ENCODE data around the gene PRAMEF17.
"Not testable (repeated sequence)": the region's sequence is repeated elsewhere in the genome, so short reads cannot be mapped to it uniquely, and the experiment has no call there.

Gene PRAMEF17

GRCh38 chr1:13389332-13389731 is at the start of gene PRAMEF17:
Gene PRAMEF17, plus strand, starts transcription at chr1:13389632. Its CDS starts 26 bp downstream, at chr1:13389658.
- CTCF ChIA-PET; DNase-seq (ENCODE audit: extremely low spot score); POLR2A ChIA-PET: not testable (repeated sequence)

DNA sequence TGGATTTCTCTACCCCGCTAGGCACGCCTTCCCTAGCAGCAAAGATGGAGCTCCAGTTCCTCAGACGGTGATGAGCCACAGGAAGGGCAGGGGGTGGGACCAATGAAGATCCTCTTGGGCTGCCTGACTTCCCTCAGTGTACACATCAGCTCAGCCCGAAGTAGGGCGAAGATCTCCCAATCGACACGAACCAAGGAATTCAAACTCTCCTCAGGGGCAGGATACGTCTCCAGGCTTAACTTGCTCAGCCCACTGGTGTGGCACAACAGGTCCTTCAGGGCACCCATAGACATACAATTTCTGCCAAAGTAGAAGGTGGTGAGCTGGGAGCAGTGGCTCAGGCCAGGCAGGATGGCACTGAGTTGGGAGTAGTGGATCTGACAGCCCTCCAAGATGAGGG is 46.9 kb upstream of the PRAMEF17 start:
- DNase-seq (ENCODE audit: extremely low spot score); CTCF ChIA-PET; POLR2A ChIA-PET: not testable (repeated sequence)

- DNase-seq (ENCODE audit: extremely low spot score); POLR2A ChIA-PET; CTCF ChIA-PET: not testable (repeated sequence)
Observed at GRCh38 chr1:13347034-13347433, 42.4 kb upstream of the PRAMEF17 start, which contains the start of gene PRAMEF14. Gene PRAMEF14, minus strand, starts transcription at chr1:13347134. Its CDS starts 1,820 bp downstream, at chr1:13345314.

- DNase-seq (ENCODE audit: extremely low spot score); CTCF ChIA-PET; POLR2A ChIA-PET: not testable (repeated sequence)
Observed at GRCh38 chr1:13353476-13353875, 36.0 kb upstream of the PRAMEF17 start.

DNA sequence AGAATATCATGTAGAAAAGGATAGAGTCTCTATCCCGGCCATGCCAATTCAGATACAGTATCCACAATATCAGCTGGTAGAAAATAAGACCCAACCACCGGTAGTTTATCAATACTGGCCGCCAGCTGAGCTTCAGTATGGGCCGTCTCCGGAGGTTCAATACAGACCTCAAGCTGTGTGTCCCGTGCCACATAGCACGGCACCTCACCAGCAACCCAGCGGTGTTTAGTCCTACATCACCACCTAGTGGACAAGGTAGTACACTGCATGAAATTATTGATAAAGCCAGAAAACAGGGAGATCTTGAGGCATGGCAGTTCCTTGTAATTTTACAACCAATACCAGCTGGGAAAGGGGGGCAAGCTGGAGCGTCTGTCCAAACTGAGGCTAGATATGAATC is 35.0 kb upstream of the PRAMEF17 start:
- CTCF ChIA-PET; POLR2A ChIA-PET; DNase-seq (ENCODE audit: extremely low spot score): not testable (repeated sequence)

DNA sequence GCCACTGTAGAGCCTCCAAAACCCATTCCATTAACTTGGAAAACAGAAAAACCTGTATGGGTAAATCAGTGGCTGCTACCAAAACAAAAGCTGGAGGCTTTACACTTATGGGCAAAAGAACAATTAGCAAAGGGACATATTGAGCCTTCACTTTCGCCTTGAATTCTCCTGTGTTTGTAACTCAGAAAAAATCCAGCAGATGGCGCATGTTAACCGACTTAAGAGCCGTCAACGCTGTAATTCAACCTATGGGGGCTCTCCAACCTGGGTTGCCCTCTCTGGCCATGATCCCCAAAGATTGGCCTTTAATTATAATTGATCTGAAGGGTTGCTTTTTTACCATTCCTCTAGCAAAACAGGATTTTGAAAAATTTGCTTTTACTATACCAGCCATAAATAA is 32.7 kb upstream of the PRAMEF17 start:
- POLR2A ChIA-PET; DNase-seq (ENCODE audit: extremely low spot score); CTCF ChIA-PET: not testable (repeated sequence)

GRCh38 chr1:13362364-13362763 is 27.1 kb upstream of the PRAMEF17 start:
- CTCF ChIA-PET; DNase-seq (ENCODE audit: extremely low spot score); POLR2A ChIA-PET: not testable (repeated sequence)

DNA sequence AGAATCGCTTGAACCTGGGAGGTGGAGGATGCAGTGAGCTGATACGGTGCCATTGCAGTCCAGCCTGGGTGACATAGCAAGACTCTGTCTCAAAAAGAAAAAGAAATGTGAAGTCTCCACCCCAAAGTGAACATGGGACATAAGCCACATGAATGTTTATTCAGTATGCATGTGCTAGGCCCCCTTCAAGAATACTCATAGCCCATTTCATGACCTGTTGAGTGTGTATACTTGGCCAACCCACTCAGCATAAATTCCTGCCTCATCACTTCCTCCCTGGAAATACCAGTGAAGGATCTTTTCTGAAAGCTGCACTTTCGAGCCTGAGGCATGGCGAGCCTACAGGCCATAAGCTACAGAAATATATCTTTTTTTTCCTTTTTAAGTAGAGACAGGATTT is 24.5 kb upstream of the PRAMEF17 start:
- DNase-seq (ENCODE audit: extremely low spot score); POLR2A ChIA-PET; CTCF ChIA-PET: not testable (repeated sequence)

- DNase-seq (ENCODE audit: extremely low spot score); POLR2A ChIA-PET; CTCF ChIA-PET: not testable (repeated sequence)
Observed at GRCh38 chr1:13366536-13366935, 22.9 kb upstream of the PRAMEF17 start.

GRCh38 chr1:13368544-13368943 is 20.9 kb upstream of the PRAMEF17 start:
- POLR2A ChIA-PET, CTCF ChIA-PET: not testable (repeated sequence)
- peak; percentile 27 for DNase-seq (ENCODE audit: extremely low spot score)

DNA sequence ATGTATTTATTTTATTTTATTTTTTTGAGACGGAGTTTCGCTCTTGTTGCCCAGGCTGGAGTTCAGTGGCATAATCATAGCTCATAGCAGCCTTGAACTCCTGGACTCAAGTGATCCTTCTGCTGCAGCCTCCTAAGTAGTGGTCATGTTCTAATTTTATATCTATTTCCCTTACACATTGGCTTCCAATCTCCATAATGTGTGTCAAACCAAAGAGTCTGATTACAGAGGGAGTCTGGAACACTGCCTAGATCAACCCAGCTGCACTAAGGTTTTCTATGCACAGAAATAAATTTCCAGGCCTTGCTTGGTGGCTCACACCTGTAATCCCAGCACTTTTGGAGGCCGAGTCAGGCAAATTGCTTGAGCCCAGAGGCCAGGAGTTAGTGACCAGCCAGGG is 10.4 kb upstream of the PRAMEF17 start:
- POLR2A ChIA-PET; CTCF ChIA-PET; DNase-seq (ENCODE audit: extremely low spot score): not testable (repeated sequence)

- DNase-seq (ENCODE audit: extremely low spot score); CTCF ChIA-PET; POLR2A ChIA-PET: not testable (repeated sequence)
Observed at GRCh38 chr1:13380380-13380779, 9.1 kb upstream of the PRAMEF17 start.

DNA sequence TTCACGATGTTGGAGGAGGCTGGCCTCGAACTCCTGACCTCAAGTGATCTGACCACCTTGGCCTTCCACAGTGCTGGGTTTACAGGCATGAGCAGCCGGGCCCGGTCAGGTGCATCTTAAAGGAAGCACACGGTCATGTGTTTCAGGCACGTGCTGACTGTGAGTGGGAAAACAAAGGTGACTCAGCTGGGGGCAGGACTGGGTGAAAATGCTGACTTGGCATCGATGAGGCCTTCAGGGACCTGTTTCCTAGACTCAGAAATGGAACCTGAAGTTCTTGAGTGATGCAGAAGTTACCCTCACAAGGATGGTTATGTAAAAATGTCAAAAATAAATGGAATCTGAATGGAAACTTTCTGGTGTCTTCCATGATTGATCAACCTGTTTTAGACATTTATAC is 3.6 kb downstream of the PRAMEF17 start:
- POLR2A ChIA-PET; CTCF ChIA-PET; DNase-seq (ENCODE audit: extremely low spot score): not testable (repeated sequence)
- TF ChIP-seq L3MBTL2 (conservative IDR thresholded peaks at IDR 0.05): 0 out of 2 replicates have a peak, but pooled peaks have one; percentile 23

DNA sequence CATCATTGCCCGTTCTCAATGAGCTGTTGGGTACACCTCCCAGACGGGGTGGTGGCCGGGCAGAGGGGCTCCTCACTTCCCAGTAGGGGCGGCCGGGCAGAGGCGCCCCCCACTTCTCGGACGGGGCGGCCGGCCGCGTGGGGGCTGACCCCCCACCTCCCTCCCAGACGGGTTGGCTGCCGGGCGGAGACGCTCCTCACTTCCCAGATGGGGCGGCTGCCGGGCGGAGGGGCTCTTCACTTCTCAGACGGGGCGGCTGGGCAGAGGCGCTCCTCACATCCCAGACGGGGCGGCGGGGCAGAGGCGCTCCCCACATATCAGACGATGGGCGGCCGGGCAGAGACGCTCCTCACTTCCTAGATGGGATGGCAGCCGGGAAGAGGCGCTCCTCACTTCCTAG is 5.3 kb downstream of the PRAMEF17 start:
- DNase-seq (ENCODE audit: extremely low spot score); CTCF ChIA-PET; POLR2A ChIA-PET: not testable (repeated sequence)

DNA sequence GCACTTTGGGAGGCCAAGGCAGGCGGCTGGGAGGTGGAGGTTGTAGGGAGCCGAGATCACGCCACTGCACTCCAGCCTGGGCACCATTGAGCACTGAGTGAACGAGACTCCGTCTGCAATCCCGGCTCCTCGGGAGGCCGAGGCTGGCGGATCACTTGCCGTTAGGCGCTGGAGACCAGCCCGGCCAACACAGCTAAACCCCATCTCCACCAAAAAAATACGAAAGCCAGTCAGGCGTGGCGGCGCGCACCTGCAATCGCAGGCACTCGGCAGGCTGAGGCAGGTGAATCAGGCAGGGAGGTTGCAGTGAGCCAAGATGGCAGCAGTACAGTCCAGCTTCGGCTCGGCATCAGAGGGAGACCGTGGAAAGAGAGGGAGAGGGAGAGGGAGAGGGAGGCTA is 5.9 kb downstream of the PRAMEF17 start:
- POLR2A ChIA-PET; DNase-seq (ENCODE audit: extremely low spot score); CTCF ChIA-PET: not testable (repeated sequence)

GRCh38 chr1:13407811-13408210 is 18.4 kb downstream of the PRAMEF17 start:
- POLR2A ChIA-PET: no interaction called here
- DNase-seq (ENCODE audit: extremely low spot score): no peak
- CTCF ChIA-PET: no interaction called here
- TF ChIP-seq SUZ12 (IDR thresholded peaks at IDR 0.05) (no peak), FOXA1 (IDR thresholded peaks at IDR 0.05) (no peak), ZNF384 (IDR thresholded peaks at IDR 0.05) (no peak), ELF4 (IDR thresholded peaks at IDR 0.05) (no peak), FOXM1 (IDR thresholded peaks at IDR 0.05; ENCODE audit: borderline replicate concordance) (no peak), HDGF (IDR thresholded peaks at IDR 0.05; ENCODE audit: borderline replicate concordance) (no peak), FOXK2 (IDR thresholded peaks at IDR 0.05) (no peak), NFRKB (IDR thresholded peaks at IDR 0.05) (no peak), BHLHE40 (IDR thresholded peaks at IDR 0.05; ENCODE audit: borderline replicate concordance) (no peak), LEF1 (IDR thresholded peaks at IDR 0.05; ENCODE audit: borderline replicate concordance) (no peak), CTBP1 (IDR thresholded peaks at IDR 0.05; ENCODE audit: borderline replicate concordance) (no peak)

- POLR2A ChIA-PET, CTCF ChIA-PET: not testable (repeated sequence)
Observed at GRCh38 chr1:13410150-13410549, 20.7 kb downstream of the PRAMEF17 start, which contains the start of gene PRAMEF20. Gene PRAMEF20, plus strand, starts transcription at chr1:13410450. Its CDS starts 5,905 bp downstream, at chr1:13416355.

More at GRCh38 chr1:13410150-13410549, 20.7 kb downstream of the PRAMEF17 start, which contains the start of gene PRAMEF20:
- DNase-seq (ENCODE audit: extremely low spot score): not testable (repeated sequence)

Data from HEK293T (cell line).